Body of pancreas (tissue), 4 donors: Measurements from ENCODE around the gene MAPK9.

Experiments used
- CTCF ChIP-seq, 7 experiments: fragments of 450-650 bp in 4 of 7; fragments of 200-600 bp in 3 of 7; sonication (generic) in 3 of 7; IDR thresholded peaks; one replicate each; pipeline ENCODE4 v1.5.1; 2016 to 2019; ENCODE audit warnings: antibody characterized with exemption in 7 of 7
- POLR2A ChIP-seq, 3 donors: fragments of 450-650 bp; IDR thresholded peaks; one replicate each; pipeline ENCODE4 v1.6.1; 2016; ENCODE audit warnings: antibody characterized with exemption in 3 of 3, mild to moderate bottlenecking in 2 of 3

GRCh38 chr5:180271221-180271620 is 20.7 kb downstream of the MAPK9 start:
- TF ChIP-seq CTCF (IDR thresholded peaks at IDR 0.05) (no peak), POLR2A (IDR thresholded peaks at IDR 0.05) (no peak)
